GM21737 (cell line): ENCODE measurements around the gene RCAN2.
"Not testable (repeated sequence)": the region's sequence is repeated elsewhere in the genome, so short reads cannot be mapped to it uniquely, and the experiment has no call there.

Experiments used
- ATAC-seq: cut with Tn5 transposase; IDR thresholded peaks from one replicate; pipeline ENCODE4 v1.9.1; 2021; ENCODE audit warnings: mild to moderate bottlenecking, moderate library complexity; ENCODE audit not compliant: unreplicated experiment

Gene RCAN2

GRCh38 chr6:46392294-46392693, 99.0 kb downstream of the RCAN2 start:
- no peak for ATAC-seq

GRCh38 chr6:46390153-46390876, 100.9 kb downstream of the RCAN2 start:
- no peak for ATAC-seq

GRCh38 chr6:46387728-46388127, 103.5 kb downstream of the RCAN2 start:
- ATAC-seq: not testable (repeated sequence)

GRCh38 chr6:46381579-46381978, 109.7 kb downstream of the RCAN2 start:
- ATAC-seq: no peak

- no peak for ATAC-seq
Observed at GRCh38 chr6:46381057-46381456, 110.2 kb downstream of the RCAN2 start.

GRCh38 chr6:46380152-46380807, 111.0 kb downstream of the RCAN2 start:
- no peak for ATAC-seq

- ATAC-seq: no peak
Observed at GRCh38 chr6:46378882-46379416, 112.3 kb downstream of the RCAN2 start.

GRCh38 chr6:46378161-46378881, 112.9 kb downstream of the RCAN2 start:
- ATAC-seq: no peak

GRCh38 chr6:46377209-46377608, 114.0 kb downstream of the RCAN2 start:
- ATAC-seq: no peak

- ATAC-seq: peak; percentile 84
Observed at GRCh38 chr6:46376562-46377061, 114.6 kb downstream of the RCAN2 start.

- ATAC-seq: no peak
Observed at GRCh38 chr6:46370622-46371021, 120.6 kb downstream of the RCAN2 start.

- no peak for ATAC-seq
Observed at GRCh38 chr6:46368169-46368536, 123.1 kb downstream of the RCAN2 start.

GRCh38 chr6:46367354-46368168, 123.7 kb downstream of the RCAN2 start:
- ATAC-seq: no peak

- no peak for ATAC-seq
Observed at GRCh38 chr6:46366190-46366900, 124.9 kb downstream of the RCAN2 start.

GRCh38 chr6:46357591-46357990, 133.7 kb downstream of the RCAN2 start:
- no peak for ATAC-seq

- no peak for ATAC-seq
Observed at GRCh38 chr6:46356543-46356942, 134.7 kb downstream of the RCAN2 start.

- ATAC-seq: no peak
Observed at GRCh38 chr6:46353528-46353927, 137.7 kb downstream of the RCAN2 start.

GRCh38 chr6:46352541-46353268, 138.5 kb downstream of the RCAN2 start:
- ATAC-seq: no peak

- no peak for ATAC-seq
Observed at GRCh38 chr6:46350714-46351113, 140.5 kb downstream of the RCAN2 start.
